Umbilical cord (tissue), 2 donors: ENCODE measurements around the gene SYNPR. TPM values are rescaled to one million over a fixed set of nuclear protein-coding genes. Genes with fewer than 3 reads are reported as not detected.

Experiments
- DNase-seq: peaks from one replicate; pipeline ENCODE4 v3.0.0-alpha.2; 2015; ENCODE audit warnings: low spot score
- total RNA-seq: library from RNA; depleted of rRNA; stranded (reverse); fragments of >200 nt; gene quantifications from one replicate; pipeline ENCODE4 v1.2.3, GENCODE V29; 2014; ENCODE audit warnings: low replicate concordance; ENCODE audit not compliant: insufficient read depth

The SYNPR gene
- total RNA-seq, 1 donor from 2014 or later = 9.9 TPM

DNA sequence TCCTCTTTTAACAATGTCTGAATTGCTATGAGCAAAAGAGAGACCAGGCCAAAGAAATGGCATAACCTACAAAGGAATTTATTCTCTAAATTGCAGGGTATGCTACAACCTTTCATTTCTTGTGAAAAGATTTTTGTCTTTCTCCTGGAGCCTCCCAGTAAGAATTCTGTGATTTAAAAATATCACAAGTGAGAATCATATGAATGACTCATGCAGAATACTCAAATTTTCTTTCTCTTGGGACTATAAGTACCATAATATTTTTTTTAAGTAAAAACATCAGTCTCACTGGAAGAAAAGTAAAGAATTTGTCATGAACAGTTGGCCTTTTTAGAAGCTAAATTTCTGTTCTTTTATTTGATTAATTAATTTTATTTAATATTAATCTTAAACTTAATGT is 26.3 kb downstream of the SYNPR start:
- DNase-seq = no peak

DNA sequence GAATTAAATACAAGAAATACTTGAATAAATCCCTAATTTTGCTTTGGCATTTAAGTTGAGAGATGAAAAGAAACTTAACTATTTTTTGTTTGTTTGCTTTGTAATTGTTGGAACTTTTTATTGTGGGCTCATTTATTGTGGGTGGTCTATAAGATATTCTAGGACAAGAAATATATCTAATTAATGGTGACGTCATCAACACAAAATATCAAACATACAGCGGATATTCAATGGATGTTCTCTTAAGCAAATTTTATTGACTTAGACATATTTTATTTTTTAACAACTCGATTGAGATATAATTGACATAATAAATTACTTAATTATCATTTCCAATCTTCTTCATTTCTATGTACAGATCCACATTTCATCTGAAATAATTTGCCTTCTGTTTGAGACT is 30.0 kb downstream of the SYNPR start:
- DNase-seq = no peak

DNA sequence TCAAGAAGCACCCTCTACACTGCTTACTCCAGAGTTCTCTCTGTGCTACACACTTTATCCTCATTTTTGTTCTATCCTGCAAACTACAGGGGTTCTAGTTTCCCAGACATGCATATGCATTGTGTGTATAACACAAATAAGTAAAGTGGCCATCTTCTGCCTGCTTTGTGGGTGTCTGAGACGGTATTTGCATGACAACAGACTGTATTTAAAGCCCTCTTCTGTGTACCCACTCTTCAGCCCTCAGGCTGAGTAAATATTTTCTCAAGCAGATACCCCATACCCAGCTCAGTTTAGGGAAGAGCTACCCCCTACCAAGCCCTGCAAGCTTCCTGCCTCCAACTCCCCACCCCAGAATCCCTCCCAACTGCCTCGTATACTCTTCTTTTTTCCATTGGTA is 31.7 kb downstream of the SYNPR start:
- DNase-seq = no peak

DNA sequence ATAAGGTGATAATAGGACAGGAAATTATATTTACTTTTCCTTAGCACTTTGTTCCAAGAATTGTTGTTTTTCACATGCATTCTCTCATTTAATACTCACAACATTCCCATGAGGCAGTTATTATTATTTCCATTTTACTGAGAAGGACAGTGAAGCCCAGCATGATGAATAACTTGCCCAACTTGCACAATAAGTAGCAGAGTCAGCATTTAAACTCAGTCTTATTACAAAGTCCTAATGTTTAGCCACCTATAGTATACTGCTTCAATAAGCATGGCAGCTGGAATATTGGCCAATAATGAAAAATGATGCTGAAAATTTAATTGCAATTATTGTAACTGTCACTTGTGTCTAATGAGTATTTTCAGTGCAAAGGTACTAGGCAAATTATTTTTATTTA is 45.7 kb downstream of the SYNPR start:
- no peak for DNase-seq

DNA sequence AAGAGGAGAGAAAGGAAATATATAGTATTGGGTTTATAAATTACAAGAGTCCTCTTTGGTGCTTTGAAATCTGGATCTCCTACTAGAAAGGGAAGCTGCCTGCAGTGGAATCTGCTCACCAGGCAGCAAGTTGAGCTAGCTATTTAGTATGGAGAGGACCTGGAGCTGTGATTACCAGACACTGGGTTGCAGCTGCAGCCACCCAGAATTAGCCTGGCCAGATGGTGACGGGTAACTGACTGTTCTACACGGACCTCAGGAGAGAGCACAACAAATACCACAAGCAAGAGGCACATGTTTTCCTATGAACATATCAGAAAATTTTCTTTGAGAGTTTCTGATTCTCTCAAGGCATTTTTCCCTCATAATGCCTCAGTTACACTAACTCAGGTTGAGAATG is 46.5 kb downstream of the SYNPR start:
- no peak for DNase-seq

DNA sequence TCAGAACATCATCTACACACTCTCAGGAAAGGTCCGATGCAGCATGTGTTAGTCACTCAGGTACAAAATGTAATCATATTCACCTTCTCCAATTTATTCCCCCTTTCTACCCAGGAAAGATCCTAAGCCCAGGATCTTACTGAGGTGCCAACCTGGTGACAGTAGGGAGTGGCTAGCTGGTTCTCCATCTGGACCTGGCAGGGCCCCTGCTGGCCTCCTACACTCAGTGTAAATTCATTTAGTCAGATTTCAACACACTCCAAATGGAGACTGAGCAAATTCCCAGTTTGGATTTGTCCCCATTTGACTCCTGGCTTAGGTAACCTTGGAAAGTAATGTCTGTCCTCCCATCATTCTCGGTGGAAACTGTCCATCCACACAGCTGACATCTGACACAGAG is 47.3 kb downstream of the SYNPR start:
- no peak for DNase-seq

DNA sequence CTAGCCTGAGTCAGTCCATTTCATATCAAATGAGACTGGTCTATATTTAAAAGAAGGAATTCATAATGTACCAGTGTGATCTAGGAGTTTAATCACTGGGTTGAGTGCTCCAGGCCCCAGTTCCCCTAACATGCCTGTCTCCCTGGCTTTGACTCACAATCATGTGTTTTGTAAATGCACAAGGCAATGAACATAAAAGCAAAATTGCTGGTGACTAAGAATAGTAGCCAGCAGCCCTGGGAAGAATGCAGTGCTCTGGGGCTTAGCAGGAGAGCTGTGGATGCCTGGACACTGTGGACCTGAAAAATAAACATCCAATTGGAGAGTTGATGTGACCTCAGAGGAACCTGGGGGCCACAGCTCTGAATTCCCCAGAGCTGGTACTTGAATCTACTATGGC is 50.3 kb downstream of the SYNPR start:
- DNase-seq = peak; percentile 81

DNA sequence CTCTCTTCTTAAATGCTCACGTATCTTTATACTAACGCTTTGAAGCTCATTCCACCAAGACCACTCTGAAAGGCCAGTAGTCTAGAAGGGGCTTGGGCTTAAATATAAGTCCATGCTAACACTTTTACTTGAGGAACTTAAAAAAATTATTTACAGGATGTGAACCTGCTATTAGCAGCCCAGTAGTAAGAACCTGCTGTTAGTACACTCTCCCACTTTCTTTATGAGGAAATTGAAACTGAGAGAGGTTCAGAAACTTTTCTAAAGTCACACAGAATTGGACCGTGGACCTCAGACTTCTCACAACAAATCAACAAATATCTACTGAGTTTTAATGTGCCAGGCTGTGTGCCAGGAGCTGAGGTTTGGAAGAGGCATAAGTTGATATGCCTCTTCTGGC is 53.4 kb downstream of the SYNPR start:
- DNase-seq = no peak

DNA sequence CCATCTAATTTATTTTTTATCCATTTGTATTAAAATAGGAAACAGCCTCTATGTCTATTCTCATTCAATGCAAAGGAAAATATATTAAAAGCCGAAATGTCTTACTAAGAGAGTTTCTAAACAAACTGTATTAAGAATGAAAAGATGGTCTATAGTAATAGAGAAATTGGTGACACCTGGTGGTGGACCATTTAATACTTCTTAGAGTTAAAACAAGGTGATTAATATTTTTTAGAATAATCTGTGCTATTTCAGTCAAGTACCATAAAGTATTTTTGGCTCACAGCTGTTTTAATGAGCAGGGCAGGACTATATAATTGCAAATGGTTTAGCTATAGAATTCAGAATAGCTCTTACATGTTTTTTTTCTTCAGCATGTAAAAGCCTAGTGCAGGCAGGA is 55.7 kb downstream of the SYNPR start:
- no peak for DNase-seq

DNA sequence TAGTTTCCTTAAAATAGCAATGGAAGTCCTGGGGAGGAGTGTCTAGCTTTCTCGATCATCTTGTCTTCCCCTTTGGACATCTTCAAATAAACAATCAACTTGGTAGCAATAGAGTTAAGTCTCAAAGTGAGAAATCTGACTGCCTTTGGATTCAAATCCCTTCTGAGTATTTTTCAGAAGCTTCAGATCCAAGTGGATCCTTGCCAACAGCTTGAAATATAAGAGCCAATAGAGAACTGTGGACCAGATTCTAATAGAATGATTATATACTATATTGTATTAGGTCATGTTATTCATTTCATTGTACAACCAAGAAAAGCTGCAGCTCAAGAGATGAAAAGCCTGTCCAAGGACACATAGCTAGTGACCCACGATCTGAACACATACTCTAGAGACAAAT is 60.2 kb downstream of the SYNPR start:
- no peak for DNase-seq

DNA sequence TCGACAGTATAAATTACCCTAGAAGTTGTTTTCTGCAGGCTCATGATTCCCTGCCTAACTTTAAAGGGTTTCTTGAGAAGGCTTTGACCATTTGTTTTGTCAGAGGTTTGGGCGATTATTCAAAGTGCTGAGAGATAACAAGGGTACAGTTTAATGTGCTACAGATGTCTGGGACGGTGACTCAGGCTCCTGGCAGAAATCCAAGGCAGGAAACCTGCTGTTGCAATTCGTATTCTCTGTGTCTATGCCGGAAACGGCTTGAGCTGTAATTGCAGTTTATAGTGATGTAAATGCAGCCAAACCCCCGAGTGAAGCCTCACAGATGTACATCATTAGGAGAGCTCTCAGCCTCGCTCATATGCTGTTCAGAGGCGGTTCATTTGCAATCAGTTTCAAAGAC is 65.6 kb downstream of the SYNPR start:
- peak; percentile 98 for DNase-seq

DNA sequence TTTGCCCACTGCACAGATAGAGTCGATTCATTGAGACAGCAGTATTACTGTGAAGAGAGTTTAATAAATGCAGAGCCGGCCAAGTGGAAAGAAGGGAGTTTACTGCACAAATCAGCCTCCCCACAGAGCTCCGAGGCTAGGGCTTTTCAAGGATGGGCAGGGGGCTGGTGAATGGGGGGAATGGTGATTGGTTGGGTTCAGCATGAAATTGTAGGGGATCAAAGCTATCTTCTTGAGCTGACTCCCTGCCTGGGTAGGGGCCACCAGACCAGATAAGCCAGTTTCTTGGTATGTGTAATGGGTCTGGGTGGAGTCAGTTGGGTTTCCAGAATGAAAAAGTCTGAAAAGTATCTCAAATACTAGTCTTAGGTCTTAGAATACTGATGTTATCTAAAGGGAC is 66.6 kb downstream of the SYNPR start:
- peak; percentile 20 for DNase-seq

DNA sequence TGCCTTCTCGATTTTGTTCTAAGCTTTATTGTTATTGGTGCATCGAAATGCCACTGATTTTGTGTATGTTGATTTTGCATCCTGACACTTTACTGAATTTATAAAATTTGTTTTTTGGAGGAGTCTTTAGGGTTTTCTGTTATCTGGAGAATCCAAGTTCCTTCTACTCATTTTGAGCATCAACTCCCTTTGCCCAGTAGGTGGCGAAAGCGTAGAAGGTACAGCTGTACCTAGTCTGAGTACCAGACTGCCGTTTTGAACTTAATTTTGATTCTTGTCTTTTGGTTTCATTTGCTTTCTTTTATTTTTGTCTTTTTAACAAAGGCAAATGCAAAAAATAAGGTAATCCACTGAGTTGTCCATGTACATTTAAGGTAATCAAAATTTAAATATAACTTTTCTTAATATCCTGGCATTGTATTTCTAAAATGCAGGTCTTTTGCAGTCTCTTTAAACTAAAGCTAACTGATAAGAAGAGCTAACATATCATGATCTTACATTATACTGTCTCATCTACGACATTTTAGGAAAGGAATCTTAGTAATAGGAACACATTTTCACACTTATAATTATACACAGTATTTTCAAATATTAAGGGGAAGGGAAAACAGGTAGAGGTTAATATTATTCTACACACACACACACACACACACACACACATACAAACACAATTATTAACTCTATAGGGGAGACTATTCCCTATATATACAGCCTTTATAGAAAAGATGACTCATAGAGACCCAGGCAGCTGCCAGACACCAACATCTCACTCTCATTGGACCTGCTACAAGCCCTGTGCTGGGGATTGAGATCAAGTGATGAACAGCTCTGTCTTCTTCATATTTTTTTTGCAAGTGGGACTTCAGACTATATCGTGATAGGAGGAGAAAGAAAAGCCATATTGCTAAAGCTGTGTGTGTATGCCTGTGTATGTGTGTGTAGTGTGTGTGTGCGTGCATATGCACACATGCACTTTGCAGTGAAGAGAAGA is 71.8 kb downstream of the SYNPR start:
- DNase-seq = peak; percentile 76

DNA sequence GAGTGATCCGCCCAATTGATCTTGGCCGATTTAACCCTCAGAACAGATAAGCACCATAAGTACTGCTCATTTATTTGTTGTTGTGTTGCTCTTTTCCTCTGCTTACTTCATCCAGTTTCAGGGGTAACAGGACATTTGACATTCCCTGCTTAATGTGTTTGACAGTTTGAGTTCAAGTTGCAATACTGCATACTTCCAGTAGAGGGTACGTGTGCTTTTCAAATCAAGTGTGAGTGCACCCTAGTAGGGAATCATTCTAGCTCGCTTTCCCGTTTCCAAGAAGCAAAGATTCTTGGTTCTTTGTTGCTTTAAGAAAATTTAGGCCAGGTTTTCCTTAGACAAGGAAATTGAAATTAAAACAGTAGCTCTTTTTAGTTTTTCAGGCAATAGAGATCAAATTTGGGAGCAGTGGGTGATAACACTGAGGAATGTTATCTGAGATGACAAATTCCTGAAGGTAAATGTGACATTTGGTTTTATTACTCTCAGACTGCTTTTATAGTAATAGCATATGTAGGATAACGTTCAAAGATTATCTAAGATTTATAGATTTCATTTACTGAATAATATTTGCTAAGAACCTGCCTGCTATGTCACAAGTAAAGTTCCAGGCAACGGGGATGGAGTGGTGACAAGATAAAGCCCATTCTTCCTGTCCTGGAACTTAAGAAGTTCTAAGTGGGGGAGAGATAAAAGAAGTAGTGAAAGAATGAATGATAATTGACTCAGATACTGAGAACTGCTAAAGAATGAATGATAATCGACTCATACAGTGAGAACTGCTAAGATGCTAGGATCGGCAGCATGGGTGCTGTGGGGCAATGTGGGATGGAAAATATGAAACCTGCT is 73.3 kb downstream of the SYNPR start:
- peak; percentile 71 for DNase-seq

DNA sequence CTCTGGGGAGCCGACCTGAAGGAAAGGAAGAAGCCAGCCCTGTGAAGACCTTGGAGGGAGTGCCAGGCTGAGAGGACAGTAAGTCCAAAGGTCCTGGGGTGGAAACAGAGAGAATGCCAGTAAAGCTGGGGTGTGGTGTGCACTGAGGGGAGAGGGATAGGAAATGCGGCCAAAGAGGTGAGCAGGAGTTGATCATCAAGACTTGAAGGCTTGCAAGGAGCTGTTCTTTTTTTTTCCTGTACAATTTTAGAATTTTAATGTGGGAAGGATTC is 73.8 kb downstream of the SYNPR start:
- no peak for DNase-seq

DNA sequence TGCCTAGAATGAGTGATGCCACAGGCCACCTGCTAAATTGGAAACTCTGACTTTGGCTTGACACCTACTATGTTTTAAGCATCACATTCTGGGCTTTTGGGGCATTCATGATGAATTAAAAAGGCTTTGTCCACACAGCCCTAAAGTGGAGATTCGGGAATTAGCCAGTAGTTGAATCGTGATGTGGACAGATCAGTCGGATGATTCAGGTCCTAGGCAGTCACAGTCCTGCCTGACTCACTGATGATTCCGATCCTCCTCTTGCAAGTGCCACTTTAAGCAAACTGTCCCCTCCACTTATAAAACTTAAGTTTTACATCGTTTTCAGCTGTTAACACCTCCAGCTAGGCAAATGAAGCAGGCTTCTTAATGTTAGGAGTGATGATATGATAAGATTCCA is 75.3 kb downstream of the SYNPR start:
- DNase-seq = no peak

DNA sequence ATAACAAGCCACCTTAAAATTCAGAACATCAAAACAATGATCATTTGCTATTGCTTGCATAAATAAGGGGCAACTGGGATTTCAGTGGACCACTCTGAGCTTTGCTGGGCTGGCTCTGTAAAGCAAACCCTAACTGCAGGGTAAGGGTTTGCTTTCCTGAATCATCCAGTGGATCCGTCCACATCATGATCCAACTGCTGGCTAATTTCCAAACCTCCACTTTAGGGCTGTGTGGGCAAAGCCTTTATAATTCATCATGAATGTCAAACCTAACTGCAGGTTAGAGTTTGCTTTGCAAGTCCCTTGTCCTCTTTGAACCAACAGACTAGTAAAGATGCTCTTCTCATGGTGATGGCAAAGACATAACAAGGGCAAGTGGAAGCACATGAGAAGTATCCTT is 76.1 kb downstream of the SYNPR start:
- no peak for DNase-seq

DNA sequence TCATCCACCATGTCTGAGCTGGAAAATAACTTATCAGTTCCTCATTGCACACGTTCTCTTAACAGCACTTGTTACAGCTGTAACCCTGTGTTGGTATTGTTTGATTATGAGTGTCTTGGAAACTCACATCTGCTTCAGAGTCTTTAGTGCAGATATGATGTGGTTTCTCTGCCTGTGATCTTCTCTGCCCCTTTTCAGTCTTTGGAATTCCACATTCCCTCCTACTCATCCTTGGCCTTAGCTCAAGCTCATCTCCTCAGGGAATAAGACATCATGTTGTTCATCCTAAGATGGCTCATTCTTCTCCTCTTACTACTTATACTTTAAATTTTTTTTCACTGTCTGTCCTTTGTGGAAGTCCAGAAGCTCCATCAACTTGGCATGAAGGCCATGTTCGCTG is 77.7 kb downstream of the SYNPR start:
- DNase-seq = no peak

DNA sequence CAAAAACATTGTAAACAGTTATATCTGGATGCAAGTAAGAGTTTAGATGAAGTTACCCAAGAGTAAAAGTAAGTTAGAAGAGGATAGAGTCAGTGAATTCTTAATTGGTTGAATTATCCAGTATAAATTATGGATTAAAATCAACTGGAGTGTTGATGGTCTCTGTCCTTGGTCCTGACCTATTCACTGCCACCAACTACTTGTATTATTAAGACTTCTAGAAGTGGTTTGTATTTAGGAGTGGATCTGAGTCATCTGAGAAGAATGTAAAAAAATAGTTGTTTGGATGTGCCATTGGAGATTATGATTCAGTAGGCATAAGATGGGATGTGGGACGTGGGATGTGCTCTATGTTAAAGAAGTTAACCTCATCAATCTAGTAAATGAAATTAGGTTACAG is 86.4 kb downstream of the SYNPR start:
- DNase-seq = no peak

DNA sequence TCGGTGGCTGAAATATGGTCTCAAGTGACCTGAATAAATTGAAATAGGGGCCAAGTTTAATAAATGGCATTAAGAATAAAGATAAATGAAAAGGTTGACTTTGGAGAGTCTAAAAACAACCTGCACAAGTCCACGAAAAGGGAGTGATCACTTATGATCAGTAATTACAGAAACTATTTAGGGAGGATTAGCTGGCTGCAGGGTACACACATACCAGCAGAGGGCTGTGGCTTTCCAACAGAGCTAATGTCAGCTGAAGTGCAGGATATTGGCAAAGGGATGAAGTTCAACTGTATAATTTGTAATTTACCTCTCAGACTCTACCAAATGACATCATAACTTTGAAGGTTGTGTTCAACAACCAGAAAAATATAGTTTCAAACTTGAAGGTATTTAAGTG is 86.8 kb downstream of the SYNPR start:
- DNase-seq = no peak

DNA sequence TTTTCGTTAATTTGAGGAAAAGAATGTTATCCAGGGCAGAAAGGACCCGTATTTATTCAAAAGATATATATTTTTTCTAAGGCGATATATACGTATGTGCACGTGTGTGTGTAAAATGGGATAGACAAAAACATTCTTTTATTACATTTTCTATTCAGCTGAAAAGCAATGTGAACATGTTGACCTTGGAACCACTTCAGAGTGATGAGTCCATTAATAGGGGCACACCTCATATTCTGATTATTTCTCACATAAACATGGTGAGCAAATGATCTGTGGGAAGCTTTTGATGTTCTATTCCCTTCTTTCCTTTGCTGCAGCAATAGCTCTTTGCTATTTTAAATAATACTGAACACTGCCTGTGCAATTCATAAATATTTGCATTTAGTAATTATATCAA is 87.6 kb downstream of the SYNPR start:
- DNase-seq = no peak

DNA sequence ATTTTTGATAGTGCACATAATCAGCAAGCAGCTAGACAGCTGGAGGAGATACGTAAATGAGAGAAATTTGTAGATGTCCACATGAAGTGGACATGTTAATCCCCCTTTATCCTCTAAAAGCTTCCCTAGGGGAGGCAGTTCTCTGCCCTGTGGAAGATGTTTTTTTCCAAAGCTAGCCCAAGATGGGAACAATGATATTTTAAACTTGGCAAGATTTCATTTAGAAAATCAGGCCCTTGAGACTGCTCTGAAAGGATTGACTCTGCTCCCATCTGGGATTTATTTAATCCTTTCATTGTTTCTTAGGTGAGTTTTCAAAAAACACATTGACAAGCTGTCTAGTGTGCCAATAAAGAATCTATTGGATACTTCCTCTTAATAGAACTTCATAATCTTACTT is 92.0 kb downstream of the SYNPR start:
- DNase-seq = peak; percentile 31

DNA sequence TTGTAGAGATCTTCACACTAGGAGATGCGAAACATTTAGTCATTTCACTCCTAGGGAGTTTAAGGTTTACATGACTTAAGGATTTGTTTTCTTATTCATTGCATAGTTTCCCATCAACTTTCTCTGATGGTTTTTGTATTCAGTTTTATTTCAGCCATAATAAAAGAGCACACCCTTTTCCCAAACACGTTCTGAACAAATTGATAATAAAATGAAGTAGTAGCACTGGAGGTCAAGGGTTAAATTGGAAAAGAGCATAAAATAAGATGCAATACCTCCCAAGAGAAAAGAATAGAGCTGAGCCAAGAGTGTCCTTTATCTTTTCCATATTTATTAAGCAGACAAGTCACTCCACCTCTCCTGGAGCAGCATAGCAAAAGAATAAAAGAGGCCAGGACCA is 104.9 kb downstream of the SYNPR start:
- DNase-seq = no peak
